ENCODE data around the gene NSFL1C.

The NSFL1C gene

DNA sequence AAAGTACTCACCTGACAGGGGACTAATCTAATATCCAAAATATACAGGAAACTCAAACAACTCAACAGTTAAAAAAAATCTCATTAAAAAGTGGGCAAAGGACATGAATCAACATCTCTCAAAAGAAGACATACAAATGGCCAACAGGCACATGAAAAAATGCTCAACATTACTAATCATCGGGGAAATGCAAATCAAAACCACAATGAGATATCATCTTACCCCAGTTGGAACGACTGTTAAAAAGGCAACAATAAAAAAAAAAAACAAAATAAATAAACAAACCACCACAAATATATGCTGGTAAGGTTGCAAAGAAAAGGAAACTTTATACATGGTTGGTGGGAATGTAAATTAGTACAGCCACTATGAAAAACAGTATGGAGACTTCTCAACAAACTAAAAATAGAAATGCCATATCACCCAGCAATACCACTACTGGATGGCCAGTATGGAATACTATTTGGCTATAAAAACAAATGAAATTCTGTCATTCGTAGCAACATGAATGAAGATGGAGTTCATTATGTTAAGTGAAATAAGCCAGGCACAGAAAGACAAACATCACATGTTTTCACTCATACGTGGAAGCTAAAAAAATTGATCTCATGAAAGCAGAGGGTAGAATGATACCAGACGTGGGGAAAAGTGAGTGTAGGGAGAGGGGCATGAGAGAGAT, 17.9 kb upstream of the NSFL1C start:
- DNase-seq, result no peak

DNA sequence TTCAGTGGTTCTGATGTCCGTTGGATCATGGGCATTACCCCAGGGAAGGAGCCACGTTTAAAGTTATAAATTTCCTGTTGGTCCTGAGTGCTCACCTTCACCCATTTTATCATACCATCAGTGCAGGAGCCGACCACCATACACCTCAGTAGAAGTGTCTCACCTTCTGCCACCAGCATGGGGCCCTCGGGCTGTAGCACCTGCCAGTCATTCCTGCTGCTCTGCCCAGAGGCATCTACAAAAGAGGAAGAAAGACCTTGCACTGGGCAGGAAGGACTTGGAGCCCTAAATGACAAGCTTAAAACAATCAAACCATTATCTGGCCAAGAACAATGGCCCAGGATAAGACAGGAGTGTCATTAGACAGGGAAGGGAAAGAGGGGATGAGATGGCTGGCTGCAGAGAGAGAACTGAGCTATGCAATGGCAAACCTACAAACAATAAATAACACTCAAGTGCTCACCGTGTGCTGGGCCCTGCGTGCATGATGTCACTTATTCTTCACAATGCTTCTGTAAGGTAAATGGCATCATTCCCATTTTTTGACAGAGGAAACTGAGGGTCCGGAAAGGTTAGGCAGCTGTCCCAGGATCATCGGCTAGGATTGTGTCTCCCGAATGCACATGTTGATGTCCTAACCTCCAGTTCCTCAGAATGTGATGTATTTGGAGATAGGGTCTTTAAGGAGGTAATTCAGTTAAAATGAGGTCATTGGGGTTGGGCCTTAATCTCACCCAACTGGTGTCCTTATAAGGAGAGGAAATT, 13.4 kb upstream of the NSFL1C start:
- DNase-seq, result no peak

DNA sequence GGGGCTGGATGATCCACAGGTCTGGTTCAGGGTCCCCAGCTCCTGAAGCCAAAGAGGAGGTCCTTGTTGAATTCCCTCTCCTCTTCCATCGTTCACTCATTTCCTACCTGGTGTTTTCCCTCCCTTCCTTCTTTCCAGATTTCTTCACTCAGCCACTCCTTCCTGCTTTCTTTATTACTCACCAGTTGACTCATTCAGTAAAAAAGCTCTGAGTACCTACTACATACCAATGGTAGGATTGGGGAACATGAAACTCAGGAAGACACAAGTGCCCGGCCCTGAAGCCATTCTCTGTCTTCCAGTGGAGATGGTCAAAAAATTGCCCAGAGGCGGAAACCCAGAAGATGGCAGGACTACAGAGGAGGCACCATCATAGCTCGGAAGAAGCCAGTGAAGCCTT, 11.9 kb upstream of the NSFL1C start:
- peak; percentile 25 for DNase-seq

DNA sequence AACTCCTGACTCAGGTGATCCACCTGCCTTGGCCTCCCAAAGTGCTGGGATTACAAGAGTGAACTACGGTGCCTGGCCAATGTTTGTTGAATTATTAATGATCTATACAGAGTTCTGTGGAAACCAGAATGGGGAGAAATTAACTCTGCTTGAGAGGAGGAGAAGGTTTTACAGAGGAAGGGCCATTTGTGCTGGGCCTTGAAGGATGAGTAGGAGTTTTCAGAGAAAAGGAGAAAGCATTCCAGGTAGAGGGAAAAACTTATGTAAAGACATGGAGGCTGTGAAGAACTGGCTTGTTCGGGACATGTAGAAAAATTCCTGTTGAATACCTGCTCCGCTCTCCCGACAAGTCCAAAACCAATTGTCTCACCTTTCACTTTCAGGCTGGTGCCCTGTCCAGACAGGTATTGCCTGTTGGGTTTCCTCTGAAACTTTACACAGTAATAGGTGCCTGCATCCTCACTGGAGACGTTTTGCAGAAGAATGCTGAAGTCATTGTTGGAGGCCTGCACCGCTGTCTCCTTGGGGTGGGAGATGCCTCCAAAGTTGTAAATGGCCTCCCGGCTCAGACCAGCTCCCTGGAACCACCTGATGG, 11.3 kb upstream of the NSFL1C start:
- no peak for DNase-seq

DNA sequence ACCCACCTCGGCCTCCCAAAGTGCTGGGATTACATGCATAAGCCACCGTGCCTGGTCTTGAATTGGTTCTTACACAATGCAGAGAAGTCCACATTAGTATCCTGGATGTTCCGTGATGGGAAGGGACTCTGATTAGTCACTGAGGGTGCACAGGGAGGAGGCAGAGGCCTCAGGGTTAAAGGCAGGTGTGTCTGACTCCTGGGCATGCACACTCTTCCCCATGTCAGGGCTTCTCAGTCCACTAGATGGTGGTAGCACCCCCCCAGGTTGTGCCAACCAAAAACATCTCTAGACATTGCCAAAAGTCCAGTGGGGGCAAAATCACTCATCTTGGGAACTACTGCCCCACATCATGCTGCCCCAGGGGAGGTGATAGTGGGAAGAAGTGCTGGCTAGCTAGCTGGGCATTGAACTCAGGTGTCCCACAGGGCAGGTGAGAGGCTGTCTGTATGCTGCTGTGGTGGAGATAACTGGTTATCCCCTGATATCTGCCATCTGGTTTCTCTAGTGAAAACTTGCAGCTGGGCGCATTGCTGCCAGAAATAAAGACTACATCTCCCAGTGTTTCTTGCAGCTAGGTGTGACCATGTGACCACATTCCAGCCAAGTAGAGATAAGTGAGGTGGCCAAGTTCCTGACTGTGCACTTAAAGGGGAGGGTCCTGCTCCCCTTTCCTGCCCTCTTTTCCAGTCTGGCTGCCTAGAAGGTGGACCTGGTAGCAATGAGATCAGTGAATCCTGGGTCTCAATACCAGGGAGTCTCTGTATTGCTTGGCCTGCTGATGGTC, 8.4 kb upstream of the NSFL1C start:
- DNase-seq, result no peak

DNA sequence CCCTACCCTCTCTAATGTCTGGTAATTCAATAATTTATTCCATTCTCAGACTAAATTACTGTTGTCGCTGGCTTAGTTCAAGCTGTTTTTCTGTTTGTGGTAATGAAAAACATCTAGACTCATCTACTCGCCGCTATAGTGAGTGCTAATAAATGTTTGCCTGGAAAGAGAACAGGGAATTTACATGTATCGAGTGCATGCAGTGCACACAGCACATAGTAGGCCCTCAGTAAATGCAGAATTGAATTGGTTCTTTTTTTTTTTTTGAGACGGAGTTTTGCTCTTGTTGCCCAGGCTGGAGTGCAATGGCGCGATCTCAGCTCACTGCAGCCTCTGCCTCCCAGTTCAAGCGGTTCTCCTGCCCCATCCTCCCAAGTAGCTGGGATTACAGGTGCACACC, 7.7 kb upstream of the NSFL1C start:
- no peak for DNase-seq

DNA sequence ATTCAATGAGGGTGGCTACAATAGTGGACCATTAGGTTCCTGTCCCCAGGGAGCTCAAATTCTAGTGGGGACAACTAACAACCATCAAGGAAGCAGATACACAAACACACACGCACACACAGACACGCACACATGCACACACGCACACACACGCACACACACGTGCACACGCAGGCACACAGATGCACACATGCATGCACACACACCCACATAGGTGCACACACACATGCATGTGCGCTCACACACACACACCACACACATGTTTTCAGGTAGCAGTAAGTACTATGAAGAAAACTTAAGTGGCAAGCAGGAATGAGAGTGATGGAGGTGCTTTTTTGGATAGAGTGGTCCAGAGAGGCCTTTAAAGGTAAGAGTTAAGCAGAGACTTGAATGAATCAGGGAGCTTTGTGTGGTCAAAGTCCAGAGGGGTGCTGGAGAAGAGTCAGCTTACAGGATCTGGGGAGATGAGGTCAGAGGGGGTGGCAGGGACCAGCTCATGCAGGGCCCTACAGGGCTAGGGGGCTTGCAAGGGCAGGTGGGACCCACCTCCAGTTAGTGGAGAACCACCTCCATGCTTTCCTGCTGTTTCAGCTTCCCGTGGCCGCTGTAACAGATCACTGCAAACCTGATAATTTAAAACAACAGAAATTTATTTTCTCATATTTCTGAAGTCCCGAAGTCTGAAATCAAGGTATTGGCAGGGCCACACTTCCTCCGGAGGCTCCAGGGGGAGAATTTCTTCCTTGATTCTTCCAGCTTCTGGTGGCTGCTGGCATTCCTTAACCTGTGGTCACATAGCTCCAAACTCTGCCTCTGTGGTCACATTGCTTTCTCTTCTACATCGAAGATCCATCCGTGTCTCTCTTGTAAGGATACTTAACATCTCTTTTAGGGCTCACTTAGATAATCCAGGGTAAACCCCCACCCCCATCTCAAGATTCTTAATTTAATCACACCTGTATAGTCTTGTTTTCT, 6.9 kb upstream of the NSFL1C start:
- DNase-seq, result no peak

DNA sequence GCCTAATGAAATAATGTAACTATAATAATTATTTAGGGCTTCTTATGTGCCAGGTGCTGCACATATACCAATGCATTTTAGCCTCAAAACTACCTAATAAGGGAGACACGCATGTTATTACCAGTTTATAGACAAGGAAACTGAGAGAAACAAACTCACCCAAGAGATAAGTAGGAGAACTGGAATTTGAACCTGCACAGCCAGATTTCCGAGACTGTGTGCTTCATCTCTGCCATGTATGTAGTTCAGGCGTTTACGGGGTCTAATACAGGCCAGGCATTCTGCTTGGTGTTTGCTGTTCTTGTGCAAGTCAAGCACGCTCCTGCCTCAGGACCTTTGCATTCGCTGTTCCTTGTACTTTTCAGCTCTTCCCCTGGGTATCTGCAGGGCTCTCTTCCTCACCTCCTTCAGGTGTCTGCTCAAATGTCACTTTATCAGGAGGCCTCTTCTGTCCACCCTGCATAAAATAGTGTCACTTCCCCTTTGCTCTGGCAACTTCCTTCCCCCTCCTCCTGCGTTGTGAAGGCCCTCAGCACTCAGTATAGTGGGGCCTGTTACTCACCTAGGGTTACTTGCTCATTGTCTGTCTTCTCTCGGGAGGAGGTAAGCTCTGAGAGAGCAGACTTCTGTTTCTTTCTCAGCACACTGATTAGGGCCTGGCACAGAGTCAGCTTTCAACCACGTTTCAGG, 6.1 kb upstream of the NSFL1C start:
- DNase-seq, result no peak

DNA sequence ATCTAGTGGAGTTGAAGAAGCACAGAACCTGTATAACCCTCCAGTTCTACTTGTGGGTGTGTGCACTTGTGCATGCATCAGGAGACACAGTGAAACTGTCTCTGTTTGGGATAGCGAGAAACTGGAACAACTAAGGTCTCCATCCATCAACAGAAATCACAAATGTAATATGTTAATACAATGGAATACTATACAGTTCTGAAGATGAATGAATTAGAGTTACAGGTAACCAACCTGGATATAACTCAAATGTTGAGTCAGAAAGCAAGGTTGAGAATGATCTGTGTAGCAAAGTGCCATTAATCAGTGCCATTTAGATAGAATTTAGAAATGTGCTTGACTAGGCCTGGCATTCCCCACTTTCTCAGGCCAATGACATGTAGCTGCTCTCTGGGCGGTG, 4.6 kb upstream of the NSFL1C start:
- no peak for DNase-seq

DNA sequence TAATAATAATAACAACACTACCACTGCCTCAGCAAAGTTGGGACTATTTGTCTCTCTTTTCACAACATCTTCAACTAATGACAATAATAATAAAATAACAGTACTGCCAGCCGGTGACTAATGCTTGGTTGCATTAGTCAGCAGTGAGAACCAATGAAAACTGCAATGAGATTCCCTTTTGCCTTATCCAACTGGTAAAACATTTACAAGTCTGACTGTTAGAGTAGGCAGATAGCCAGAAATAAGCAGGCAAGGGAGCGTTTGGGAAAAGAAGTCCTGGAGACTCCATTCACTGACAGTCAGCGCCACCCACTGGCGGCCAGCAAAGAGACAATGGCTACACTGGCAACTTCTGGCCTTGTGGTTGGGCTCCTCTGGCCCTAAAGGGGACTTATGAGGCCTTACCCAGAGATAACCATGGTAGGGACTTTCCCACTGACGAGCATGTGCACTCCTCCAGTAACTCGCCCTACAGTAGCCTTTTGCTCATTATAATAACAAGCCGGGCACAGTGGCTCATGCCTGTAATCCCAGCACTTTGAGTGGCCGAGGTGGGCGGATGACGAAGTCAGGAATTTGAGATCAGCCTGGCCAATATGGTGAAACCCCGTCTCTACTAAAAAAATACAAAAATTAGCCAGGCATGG, 3.4 kb upstream of the NSFL1C start:
- peak; percentile 98 for DNase-seq

DNA sequence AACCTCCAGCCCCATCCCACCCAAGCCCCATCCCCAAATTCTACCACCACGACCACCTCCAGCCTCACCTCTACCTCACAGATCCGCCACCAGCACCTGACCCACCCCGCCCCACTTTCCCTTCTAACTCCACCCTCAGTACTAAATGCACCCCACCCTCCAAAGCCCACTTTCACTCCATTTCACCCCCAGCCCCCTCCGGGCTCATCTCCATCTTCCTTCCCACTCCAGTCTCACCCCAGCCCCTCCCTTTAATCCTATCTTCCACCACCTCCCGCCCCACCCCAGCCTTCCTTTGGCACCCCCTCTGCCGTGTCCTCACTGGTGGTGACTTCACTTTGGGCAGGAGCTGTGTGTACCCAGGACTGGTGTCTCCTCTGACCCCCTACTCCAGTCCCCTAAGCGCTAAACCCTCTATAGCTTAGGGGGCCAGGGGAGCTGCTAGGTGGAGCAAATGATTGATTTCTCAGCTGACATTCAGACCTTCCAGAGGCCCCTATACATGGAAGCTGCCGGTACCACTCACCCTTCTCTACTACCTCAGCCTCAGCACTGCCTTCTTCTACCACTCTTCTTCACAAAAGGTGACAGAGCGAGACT, 2.8 kb upstream of the NSFL1C start:
- no peak for DNase-seq

DNA sequence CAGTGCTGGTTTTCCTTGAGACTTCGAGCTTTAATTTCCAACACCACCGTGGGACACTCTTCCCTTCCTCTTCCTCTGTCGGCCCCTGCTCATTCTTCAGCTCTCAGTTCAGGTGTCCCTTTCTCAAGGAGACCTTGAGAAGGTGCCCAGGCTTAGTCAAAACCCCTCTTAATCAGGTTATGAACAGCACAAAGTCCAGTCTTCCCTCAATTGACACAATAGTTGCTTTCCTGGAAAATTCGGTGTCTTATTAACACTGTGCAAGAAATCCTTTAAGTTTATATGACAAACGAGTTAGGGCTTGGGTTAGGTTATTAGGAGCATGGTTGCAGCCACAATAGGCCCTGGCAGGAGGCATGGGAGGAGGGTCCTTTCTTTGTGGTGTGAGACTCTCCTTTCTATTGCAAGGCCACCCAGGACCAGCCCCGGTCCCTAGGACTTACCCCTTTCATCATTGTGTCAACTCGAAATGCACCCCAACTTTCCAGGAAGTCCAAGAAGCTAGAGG, 1.5 kb upstream of the NSFL1C start:
- DNase-seq, result no peak

DNA sequence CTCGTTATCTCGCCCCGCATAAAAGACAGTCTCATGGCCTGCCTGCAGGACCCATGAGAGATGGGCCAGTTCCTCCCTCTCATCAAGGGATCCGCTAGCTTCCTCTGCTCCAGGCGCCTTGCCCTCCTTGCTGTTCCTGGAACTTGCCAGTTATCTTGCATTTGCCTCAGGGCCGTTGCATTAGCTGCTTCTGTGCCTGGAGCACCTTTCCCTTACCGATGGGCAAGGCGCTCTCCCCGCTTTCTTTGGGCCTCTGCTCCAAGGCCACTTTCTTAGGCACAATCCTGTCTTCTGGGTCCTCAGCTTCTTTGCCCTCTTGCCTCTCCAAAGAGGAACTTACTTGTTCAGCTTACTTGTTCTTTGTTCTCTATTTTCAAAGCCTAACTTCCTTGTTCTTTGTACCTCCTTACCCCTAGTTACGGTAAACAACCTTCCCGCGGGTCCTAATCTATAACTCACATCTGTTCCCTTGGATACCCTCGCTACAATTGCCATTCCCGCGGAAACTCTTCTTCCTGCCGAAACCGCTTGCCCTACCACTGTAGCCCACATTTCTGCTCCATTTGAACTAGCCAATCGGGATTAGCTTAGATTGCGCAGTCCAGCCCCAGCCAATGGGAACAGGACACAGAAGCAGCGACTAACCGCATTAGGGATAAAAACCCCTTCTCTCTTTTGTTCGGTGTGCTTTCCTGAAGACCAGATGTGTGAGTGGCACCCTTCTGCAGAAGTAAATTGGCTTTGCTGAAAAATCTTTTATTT, 887 bp upstream of the NSFL1C start:
- DNase-seq, result no peak

DNA sequence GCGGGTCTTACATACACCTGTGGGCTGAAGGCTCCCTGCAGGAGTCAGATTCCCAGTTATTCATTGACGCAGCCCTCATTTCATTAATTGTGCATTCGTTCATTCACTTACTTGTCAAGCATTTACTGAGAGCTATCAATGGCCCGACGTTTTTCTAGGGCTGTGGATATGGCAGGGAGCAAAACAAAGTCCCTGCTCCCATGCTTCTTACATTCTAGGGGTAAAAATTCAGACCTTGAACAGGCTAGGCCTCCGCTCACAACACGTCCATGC, 369 bp upstream of the NSFL1C start:
- no peak for DNase-seq

DNA sequence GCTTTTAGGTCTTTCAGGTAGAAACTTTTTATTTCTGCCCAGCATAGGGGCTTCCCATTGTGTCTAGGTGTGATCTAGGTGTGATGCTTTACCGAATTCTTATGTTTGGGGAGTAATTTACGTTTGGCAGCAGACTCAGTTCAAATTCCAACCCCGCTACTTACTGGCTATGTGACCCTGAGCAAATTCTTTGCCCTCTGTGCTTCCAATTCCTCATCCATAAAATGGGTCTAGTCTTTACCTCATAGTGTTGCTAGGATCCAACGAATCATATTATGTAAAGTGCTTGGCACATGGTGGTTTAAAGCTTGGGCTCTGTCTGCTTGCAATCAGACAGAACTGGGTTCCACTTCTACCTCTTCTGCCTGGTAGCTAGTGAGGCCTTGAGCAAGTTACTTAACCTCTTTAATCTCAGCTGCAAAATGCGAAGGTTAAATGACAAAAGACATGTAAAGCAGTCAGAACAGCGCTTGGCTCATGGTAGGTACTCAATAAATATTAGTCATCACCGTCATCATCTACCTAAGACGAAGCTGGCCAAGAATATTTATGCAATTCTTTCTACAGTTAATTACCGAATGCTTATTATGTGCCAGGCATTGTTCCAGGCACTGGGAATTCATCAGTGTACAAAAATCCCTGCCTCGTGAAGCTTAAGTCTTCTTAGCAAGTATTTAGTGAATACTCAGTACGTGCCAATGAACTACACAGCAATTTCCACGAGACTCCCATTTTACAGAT, 1.0 kb downstream of the NSFL1C start:
- DNase-seq, result no peak

DNA sequence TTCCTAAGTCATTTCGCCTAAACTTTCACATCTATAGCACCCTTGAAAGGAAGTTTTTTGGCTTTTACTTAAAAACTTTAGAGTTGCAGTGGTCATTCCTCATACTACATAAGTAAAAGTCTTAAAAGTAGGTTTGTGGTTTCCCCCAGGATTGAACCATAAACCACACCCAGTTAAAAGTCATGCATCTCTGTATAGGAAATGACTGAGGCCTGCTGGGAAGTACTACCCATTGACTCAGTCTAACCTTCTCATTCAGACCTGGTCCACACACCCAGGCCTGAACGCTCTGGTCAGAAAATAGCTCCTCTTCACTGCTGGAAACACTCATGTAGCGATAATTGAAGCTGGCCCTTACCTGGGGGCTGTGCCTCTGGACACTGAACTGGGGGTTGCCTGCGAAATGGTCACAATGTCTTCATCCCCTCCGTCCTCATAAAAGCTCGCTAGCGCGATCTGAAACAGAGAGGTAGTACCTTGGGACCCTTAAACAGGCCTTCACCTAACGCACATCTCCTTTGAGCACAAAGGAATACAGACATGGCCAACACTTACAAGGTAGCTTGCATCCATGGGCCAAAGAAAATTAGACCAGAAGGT, 2.6 kb downstream of the NSFL1C start:
- DNase-seq, result no peak

DNA sequence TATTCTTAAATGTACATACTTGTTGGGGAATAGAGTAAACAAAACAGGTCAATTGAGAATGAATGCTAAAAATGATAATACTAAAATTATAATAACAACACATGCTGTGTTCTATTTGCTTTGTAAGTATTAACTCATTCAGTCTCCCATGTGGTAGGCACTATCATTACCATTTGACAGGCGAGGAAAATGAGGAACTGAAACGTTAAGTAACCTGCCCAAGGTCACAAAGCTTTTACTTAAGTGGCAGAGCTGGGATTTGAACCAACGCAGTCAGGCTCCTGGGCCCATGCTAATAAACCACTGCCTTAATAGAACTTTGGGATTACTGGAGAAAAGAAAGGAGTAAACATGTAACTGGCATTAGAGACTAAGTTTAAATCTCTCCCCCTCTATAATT, 3.8 kb downstream of the NSFL1C start:
- DNase-seq, result no peak

DNA sequence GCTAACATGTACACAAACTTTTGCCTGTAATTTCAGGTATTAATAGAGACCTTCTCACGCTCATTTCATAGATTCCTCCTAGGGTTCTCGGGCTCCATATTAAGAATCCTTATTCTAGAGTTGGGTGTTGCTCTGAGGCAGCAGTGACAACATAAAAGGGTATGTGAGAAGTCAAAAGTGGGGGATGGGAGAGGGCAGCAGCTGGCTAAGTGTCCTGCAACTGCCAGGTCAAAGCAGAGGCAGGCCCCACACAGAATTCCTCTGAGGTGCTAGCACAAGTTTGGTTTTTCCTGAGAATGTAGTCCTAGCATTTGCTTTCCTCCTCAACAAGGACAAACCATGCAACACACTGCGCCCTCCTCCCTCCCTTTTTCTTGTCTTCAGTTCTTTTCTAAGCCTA, 4.6 kb downstream of the NSFL1C start:
- no peak for DNase-seq

DNA sequence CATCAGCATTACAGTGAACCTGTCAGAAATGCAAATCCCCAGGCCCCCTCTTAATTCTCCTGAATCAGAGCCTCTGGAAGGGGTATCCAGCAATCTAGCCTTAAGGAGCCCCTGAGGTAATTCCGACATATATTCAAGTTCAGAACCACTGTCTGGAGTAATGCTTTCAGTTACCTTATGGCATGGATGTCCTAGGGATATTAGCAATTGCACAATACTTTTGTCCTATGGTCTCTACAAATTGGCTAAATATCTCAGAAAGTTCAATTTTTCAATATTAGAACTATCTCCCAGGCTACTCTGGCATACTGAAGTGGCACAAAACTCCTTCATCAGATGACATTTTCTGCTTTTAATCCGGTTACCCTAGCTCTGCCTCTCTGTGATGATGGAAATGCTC, 6.4 kb downstream of the NSFL1C start:
- DNase-seq, result no peak

Measured in fibroblast of skin of abdomen (primary cell).